Stomach (tissue), 4 donors: ENCODE data around the gene BCAS3.

ENCODE experiments used
- CTCF ChIP-seq, 7 experiments: fragments of 450-650 bp in 4 of 7; fragments of 200-600 bp in 3 of 7; sonication (generic) in 3 of 7; IDR thresholded peaks; one replicate each; pipeline ENCODE4 v1.5.1; 2016 to 2019; ENCODE audit warnings: antibody characterized with exemption in 7 of 7, control low read depth in 2 of 7, mild to moderate bottlenecking in 1 of 7
- EP300 ChIP-seq: sonication (generic); formaldehyde crosslinking; IDR thresholded peaks from one replicate; pipeline ENCODE4 v1.6.1; 2017; ENCODE audit warnings: antibody characterized with exemption

DNA sequence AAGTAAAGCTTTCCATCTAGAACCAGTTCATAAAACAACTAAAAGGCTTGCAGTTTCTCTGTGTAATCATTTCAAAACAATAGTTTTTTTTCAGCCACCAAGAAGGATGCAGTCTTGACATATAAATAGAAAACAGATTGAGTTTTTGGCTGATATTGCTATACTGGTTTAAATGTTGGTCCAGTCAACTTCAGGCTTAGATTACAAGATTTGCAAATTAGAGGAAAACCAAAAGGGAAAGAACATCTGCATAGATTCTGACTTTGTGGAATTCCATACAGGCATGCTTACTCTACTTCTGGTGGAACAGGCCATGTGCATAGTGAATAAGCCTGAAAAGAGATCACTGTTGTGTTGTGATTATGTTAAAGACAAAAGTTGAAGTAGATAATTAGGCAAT lies 150.3 kb downstream of the BCAS3 start:
- TF ChIP-seq CTCF (IDR thresholded peaks at IDR 0.05) (no peak), EP300 (no peak)
